Transverse colon (tissue), 4 donors: Measurements from ENCODE around the gene DCAF6. TPM values are rescaled to one million over a fixed set of nuclear protein-coding genes. Genes with fewer than 3 reads are reported as not detected.

Source experiments
- DNase-seq: peaks from one replicate; pipeline ENCODE4 v3.0.0-alpha.2; 2019
- H3K27ac ChIP-seq, 4 donors: fragments of 200-600 bp; sonication (generic); 2 replicates each; pipeline ENCODE4 v1.5.1; 2016 to 2018; ENCODE audit warnings: inconsistent platforms in 4 of 4
- H3K27me3 ChIP-seq: fragments of 200-600 bp; sonication (generic); 2 replicates; pipeline ENCODE4 v1.5.1; 2017; ENCODE audit warnings: inconsistent platforms
- H3K36me3 ChIP-seq, 4 donors: fragments of 200-600 bp; sonication (generic); 2 replicates each; pipeline ENCODE4 v1.5.1; 2017 to 2019; ENCODE audit warnings: inconsistent platforms in 4 of 4
- H3K4me1 ChIP-seq, 4 donors: fragments of 200-600 bp; sonication (generic); 2 replicates each; pipeline ENCODE4 v1.5.1; 2017 to 2020; ENCODE audit warnings: inconsistent platforms in 4 of 4
- H3K4me3 ChIP-seq, 4 donors: fragments of 200-600 bp; sonication (generic); 1 replicate in 1 of 4; 2 replicates in 3 of 4; pipeline versions ENCODE4 v1.5.1 to v1.6.1; 2017 to 2019; ENCODE audit warnings: inconsistent platforms in 4 of 4
- H3K9me3 ChIP-seq, 2 donors: fragments of 200-600 bp; sonication (generic); 2 replicates each; pipeline ENCODE4 v1.5.1; 2017 to 2019; ENCODE audit warnings: inconsistent platforms in 2 of 2
- EP300 ChIP-seq: sonication (generic); formaldehyde crosslinking; IDR thresholded peaks from one replicate; pipeline ENCODE4 v1.6.1; 2017; ENCODE audit warnings: antibody characterized with exemption, low read depth
- POLR2A ChIP-seq: fragments of 450-650 bp; IDR thresholded peaks from one replicate; pipeline ENCODE4 v1.6.1; 2016; ENCODE audit warnings: antibody characterized with exemption, mild to moderate bottlenecking, moderate library complexity
- POLR2AphosphoS5 ChIP-seq, 3 donors: sonication (generic); formaldehyde crosslinking; IDR thresholded peaks; one replicate each; pipeline ENCODE4 v1.6.1; 2016; ENCODE audit warnings: antibody characterized with exemption in 3 of 3
- WGBS, 2 donors: methylation state at CpG; one replicate each; pipeline ENCODE4 v1.1.5; 2018; ENCODE audit warnings: low coverage in 1 of 2; 5-methylcytosine and 5-hydroxymethylcytosine counted together
- in situ Hi-C, 4 donors: fragments of 200-750 bp; cut with MboI; loops; one replicate each; pipeline versions ENCODE4 v1.15.0 to v1.15.1; 2017; ENCODE audit warnings: low sequenced_read_pairs in 3 of 4, low pct_ligation_motif_present in 1 of 4, low pct_unique_long_range_greater_than_20kb in 1 of 4
- intact Hi-C: fragments of 100-400 bp; cut with DNase I; formaldehyde crosslinking; loops from one replicate; pipeline ENCODE4 v1.15.1; 2023; ENCODE audit warnings: low total_unique reads
- total RNA-seq, 4 donors: library from RNA; depleted of rRNA; stranded (reverse); fragments of >200 nt; gene quantifications; one replicate each; pipeline ENCODE4 v1.1.0, GENCODE V29; 2016
- TF ChIP-seq, protein P1 (sequence below), 5 experiments: fragments of 200-600 bp in 3 of 5; fragments of 450-650 bp in 2 of 5; sonication (generic) in 3 of 5; IDR thresholded peaks; 1 replicate in 2 of 5; 2 replicates in 3 of 5; pipeline ENCODE4 v1.5.1; 2016 to 2017; ENCODE audit warnings: antibody characterized with exemption in 5 of 5, inconsistent platforms in 3 of 5, mild to moderate bottlenecking in 2 of 5, moderate library complexity in 1 of 5

The DCAF6 gene
- total RNA-seq, 4 donors from 2014 or later, result 59.5 to 173 (median 93.4) TPM

DNA sequence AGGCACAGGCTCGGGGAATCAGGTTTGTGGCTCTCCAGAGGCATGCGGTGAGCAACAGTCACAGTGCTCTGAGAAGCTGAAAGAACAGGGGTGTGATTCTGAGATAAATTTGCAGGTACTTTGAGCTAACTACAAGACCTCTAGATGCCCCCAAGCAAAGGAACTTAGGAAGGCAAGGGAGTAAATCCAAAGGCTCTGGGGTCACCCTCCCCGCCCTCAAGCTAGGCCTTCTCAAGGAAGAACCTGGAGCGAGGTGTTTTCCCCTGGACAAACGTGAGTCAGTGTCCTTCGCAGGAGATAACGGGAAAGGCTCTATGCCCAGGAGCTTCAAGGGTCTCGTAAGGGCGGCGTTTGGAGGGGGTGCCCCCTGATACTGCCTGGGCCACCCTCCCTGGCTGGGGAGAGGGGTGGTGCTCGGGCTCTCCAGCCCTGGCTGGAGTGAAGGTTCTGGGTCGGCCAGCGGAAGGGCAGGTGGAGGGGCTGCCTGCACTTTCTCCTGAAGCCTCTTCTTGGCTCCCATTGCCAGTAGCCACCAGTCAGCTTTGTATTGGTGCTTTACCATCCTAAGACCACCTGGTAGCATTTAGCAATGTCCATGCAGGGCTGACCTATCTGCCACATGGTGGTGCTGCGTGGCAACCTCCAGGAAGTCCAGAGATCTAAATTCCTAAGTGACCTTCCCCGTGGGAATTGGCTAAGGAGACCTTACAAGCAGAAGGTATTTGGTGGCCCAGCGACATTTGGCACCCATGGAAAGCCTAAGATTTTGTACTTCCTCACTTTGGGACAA, 156.3 kb downstream of the DCAF6 start:
- Histone ChIP-seq H3K9me3 (no peaks in the 10 kb centered on the region), H3K4me3 (no peak overlapping the region), H3K4me1 (peaks cover 3 to 34% (median 23%) of the 10 kb centered on the region in 4 donors), H3K27me3 (no peaks in the 10 kb centered on the region), H3K27ac (no peak overlapping the region), H3K36me3 (no peaks in the 10 kb centered on the region)
- TF ChIP-seq, protein P1, sequence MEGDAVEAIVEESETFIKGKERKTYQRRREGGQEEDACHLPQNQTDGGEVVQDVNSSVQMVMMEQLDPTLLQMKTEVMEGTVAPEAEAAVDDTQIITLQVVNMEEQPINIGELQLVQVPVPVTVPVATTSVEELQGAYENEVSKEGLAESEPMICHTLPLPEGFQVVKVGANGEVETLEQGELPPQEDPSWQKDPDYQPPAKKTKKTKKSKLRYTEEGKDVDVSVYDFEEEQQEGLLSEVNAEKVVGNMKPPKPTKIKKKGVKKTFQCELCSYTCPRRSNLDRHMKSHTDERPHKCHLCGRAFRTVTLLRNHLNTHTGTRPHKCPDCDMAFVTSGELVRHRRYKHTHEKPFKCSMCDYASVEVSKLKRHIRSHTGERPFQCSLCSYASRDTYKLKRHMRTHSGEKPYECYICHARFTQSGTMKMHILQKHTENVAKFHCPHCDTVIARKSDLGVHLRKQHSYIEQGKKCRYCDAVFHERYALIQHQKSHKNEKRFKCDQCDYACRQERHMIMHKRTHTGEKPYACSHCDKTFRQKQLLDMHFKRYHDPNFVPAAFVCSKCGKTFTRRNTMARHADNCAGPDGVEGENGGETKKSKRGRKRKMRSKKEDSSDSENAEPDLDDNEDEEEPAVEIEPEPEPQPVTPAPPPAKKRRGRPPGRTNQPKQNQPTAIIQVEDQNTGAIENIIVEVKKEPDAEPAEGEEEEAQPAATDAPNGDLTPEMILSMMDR (IDR thresholded peaks at IDR 0.05), result peak in 1 of 5 experiments; percentile 11
- TF ChIP-seq POLR2AphosphoS5 (IDR thresholded peaks at IDR 0.05), result no peak
- no peak for TF ChIP-seq EP300
- TF ChIP-seq POLR2A, result no peak
- DNase-seq, result no peak
- intact Hi-C loops, result loop anchor here (5.0 kb wide), 1 partner anchor 45 kb away; the partner anchor contains the start of gene GPR161
- in situ Hi-C loops, result no loop called here
- WGBS, 2 donors, result 79% methylated on average over 16 of the region's 16 CpGs; no CpG with 5 or more reads in 1 of the 2 donors

DNA sequence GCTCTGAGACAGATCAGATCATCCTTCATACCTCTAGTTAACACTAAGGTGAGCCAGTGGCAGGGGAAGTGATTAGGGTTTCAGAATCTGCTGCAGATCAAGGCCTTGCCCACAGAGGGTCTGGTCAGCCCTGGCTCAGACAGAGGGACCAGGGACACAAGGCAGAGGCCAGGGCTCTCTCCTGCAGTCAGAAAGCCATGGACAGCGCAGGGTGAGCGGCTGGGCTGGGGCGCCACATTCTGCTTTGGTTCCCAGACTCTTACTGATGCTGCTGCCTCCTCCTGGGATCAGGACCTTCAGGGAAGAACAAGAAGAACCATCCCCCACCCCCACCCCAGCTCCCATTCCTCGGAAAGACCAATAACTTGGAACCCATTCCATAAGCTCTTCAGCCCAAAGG, 157.1 kb downstream of the DCAF6 start:
- 95% methylated on average over 4 of the region's 4 CpGs; no CpG with 5 or more reads in 1 of the 2 donors for WGBS, 2 donors
- peaks cover 3 to 28% (median 17%) of the 10 kb centered on the region in 4 donors for H3K4me1 ChIP-seq
- no peak for DNase-seq
- TF ChIP-seq EP300 (no peak), POLR2AphosphoS5 (IDR thresholded peaks at IDR 0.05) (no peak), POLR2A (no peak)
- TF ChIP-seq, protein P1 (IDR thresholded peaks at IDR 0.05), result no peak
- no peaks in the 10 kb centered on the region for H3K9me3 ChIP-seq
- H3K36me3 ChIP-seq, result no peaks in the 10 kb centered on the region
- in situ Hi-C loops, result no loop called here
- no peak overlapping the region for H3K4me3 ChIP-seq
- no peak overlapping the region for H3K27ac ChIP-seq
- no peaks in the 10 kb centered on the region for H3K27me3 ChIP-seq
- intact Hi-C loops, result loop anchor here (5.0 kb wide), 1 partner anchor 44 kb away; the partner anchor contains the start of gene GPR161

DNA sequence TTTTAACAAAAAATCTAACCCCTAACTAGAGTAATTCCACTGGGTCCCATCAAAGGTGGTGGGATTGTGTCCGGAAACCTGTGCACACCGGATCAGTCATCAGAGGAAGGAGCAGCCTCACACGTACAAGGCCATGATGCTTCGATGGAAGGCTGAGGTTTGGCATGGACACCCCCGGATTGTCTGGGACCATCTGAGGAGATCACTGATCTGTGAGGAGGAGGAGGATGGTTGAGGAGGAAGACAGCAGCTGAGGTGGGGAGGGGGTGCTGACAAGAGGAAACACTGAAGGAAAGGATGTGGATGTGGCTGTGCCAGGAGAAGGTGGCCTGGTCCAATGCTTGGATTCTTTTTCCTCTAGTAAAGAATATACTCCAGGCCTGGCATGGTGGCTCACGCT, 159.0 kb downstream of the DCAF6 start:
- H3K27me3 ChIP-seq, result no peaks in the 10 kb centered on the region
- peaks cover 0 to 21% (median 8%) of the 10 kb centered on the region in 4 donors for H3K4me1 ChIP-seq
- in situ Hi-C loops (no loop called here), intact Hi-C loops (no loop called here)
- 88 to 95% methylated on average over 2 to 6 of the region's 6 CpGs for WGBS, 2 donors
- no peak overlapping the region for H3K4me3 ChIP-seq
- TF ChIP-seq, protein P1 (IDR thresholded peaks at IDR 0.05), result no peak
- no peak for TF ChIP-seq POLR2A
- no peak for DNase-seq
- no peaks in the 10 kb centered on the region for H3K36me3 ChIP-seq
- H3K9me3 ChIP-seq, result no peaks in the 10 kb centered on the region
- H3K27ac ChIP-seq, result no peak overlapping the region

DNA sequence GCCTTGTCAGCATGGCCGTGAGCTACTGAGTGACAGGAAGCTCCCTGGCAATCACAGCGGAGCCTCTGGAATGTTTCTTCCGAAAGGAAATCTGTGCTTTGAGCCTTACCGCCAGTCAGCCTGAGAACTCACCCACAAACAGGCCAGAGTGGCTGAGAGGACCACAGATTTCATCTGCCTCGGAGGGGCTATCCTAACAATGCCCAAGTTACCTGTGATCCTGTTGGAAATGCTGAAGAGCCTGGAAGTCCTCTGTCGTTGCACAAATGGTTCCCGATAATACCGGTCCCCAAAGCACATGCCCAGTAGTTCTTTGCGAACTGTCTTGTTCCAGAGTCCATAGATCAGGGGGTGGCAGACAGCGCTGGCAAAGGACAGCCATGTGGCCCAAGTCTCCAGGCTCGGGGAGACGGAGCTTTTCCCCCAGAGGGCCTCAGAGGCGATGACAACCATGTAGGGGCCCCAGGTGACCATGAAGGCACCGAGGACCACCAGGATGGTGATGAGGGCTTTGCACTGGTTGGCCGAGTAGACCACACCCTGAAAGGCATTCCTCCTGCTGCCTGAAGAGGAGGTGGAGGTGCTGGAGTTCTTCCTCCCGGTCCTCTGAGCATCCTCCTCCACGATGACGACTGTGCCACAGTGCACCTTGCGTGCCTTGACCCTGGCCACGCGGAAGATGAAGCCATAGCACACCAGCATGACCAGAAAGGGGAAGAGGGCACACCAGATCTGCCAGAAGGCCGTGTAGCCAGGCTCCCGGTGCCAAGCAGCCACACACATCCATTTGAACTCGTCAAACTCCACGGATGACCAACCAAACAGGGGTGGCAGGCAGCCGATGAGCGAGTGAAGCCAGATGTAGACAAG, 160.0 kb downstream of the DCAF6 start:
- H3K27me3 ChIP-seq, result no peaks in the 10 kb centered on the region

More for the DNA sequence above, 160.0 kb downstream of the DCAF6 start:
- intact Hi-C loops (no loop called here), in situ Hi-C loops (no loop called here)
- DNase-seq, result no peak
- WGBS, 2 donors, result 92 to 100% methylated on average over 2 to 26 of the region's 27 CpGs
- Histone ChIP-seq H3K36me3 (no peaks in the 10 kb centered on the region), H3K4me3 (no peak overlapping the region), H3K27ac (no peak overlapping the region), H3K9me3 (no peaks in the 10 kb centered on the region), H3K4me1 (peaks cover 0 to 19% (median 6%) of the 10 kb centered on the region in 4 donors)
- TF ChIP-seq POLR2A (no peak), EP300 (no peak), POLR2AphosphoS5 (IDR thresholded peaks at IDR 0.05) (no peak)
- TF ChIP-seq, protein P1 (IDR thresholded peaks at IDR 0.05), result no peak
